ENCODE data around the gene NAAA. TPM values are rescaled to one million over a fixed set of nuclear protein-coding genes. Genes with fewer than 3 reads are reported as not detected.
"Not testable (repeated sequence)": the region's sequence is repeated elsewhere in the genome, so short reads cannot be mapped to it uniquely, and the experiment has no call there.

The NAAA gene
- total RNA-seq, 6 experiments from 2014 or later = 24.2 to 80.7 (median 41.9) TPM

GRCh38 chr4:75976177-75976576 lies 35.4 kb upstream of the NAAA start:
- no peak for ATAC-seq
- TF ChIP-seq, protein P1, sequence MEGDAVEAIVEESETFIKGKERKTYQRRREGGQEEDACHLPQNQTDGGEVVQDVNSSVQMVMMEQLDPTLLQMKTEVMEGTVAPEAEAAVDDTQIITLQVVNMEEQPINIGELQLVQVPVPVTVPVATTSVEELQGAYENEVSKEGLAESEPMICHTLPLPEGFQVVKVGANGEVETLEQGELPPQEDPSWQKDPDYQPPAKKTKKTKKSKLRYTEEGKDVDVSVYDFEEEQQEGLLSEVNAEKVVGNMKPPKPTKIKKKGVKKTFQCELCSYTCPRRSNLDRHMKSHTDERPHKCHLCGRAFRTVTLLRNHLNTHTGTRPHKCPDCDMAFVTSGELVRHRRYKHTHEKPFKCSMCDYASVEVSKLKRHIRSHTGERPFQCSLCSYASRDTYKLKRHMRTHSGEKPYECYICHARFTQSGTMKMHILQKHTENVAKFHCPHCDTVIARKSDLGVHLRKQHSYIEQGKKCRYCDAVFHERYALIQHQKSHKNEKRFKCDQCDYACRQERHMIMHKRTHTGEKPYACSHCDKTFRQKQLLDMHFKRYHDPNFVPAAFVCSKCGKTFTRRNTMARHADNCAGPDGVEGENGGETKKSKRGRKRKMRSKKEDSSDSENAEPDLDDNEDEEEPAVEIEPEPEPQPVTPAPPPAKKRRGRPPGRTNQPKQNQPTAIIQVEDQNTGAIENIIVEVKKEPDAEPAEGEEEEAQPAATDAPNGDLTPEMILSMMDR (IDR thresholded peaks at IDR 0.05) = no peak
- Histone ChIP-seq H3K36me3 (peaks cover 0 to 76% (median 37%) of the 10 kb centered on the region in 4 donors), H3K4me3 (no peak overlapping the region), H3K4me1 (no peaks in the 10 kb centered on the region), H3K9me3 (no peaks in the 10 kb centered on the region), H3K27ac (no peak overlapping the region), H3K27me3 (no peaks in the 10 kb centered on the region)
- intact Hi-C loops (cut with DNase I) = no loop called here
- DNase-seq = no peak
- WGBS (ENCODE audit: insufficient coverage, low coverage, low lambda C conversion rate, missing lambda C conversion rate) = 97% methylated on average over 2 of the region's 2 CpGs

- H3K4me1 ChIP-seq = no peaks in the 10 kb centered on the region
- intact Hi-C loops (cut with DNase I) = no loop called here
- no peaks in the 10 kb centered on the region for H3K27me3 ChIP-seq
- no peaks in the 10 kb centered on the region for H3K9me3 ChIP-seq
- no peak for TF ChIP-seq POLR2A (IDR thresholded peaks at IDR 0.05)
- TF ChIP-seq, protein P1 (IDR thresholded peaks at IDR 0.05) = no peak
- DNase-seq (no peak), ATAC-seq (no peak)
- no peak overlapping the region for H3K27ac ChIP-seq
- H3K36me3 ChIP-seq = peaks cover 6 to 84% (median 44%) of the 10 kb centered on the region in 4 donors
- no peak overlapping the region for H3K4me3 ChIP-seq
Observed at GRCh38 chr4:75973766-75974165, 33.0 kb upstream of the NAAA start.

GRCh38 chr4:75968084-75968483 lies 27.3 kb upstream of the NAAA start:
- Histone ChIP-seq H3K36me3 (peaks cover 10 to 80% (median 34%) of the 10 kb centered on the region in 4 donors), H3K4me1 (no peaks in the 10 kb centered on the region), H3K27me3 (no peaks in the 10 kb centered on the region), H3K27ac (no peak overlapping the region), H3K9me3 (no peaks in the 10 kb centered on the region), H3K4me3 (no peak overlapping the region)
- TF ChIP-seq, protein P1 (IDR thresholded peaks at IDR 0.05) = no peak
- no peak for TF ChIP-seq POLR2A (IDR thresholded peaks at IDR 0.05)
- ATAC-seq (peak in 2 of 4 donors; percentile 28 to 44), DNase-seq (no peak)
- intact Hi-C loops (cut with DNase I) = no loop called here
- 39% methylated on average over 3 of the region's 3 CpGs for WGBS (ENCODE audit: insufficient coverage, low coverage, low lambda C conversion rate, missing lambda C conversion rate)

GRCh38 chr4:75963558-75963957 lies 22.7 kb upstream of the NAAA start:
- H3K27ac ChIP-seq = no peak overlapping the region
- ATAC-seq (no peak), DNase-seq (no peak)
- 0% methylated on average over 1 of the region's 2 CpGs for WGBS (ENCODE audit: insufficient coverage, low coverage, low lambda C conversion rate, missing lambda C conversion rate)
- intact Hi-C loops (cut with DNase I) = no loop called here
- peaks cover 4 to 69% (median 32%) of the 10 kb centered on the region in 4 donors for H3K36me3 ChIP-seq
- TF ChIP-seq, protein P1 (IDR thresholded peaks at IDR 0.05) = no peak
- TF ChIP-seq POLR2A (IDR thresholded peaks at IDR 0.05) = no peak
- no peaks in the 10 kb centered on the region for H3K27me3 ChIP-seq
- H3K4me1 ChIP-seq = no peaks in the 10 kb centered on the region
- H3K4me3 ChIP-seq = no peak overlapping the region
- no peaks in the 10 kb centered on the region for H3K9me3 ChIP-seq

DNA sequence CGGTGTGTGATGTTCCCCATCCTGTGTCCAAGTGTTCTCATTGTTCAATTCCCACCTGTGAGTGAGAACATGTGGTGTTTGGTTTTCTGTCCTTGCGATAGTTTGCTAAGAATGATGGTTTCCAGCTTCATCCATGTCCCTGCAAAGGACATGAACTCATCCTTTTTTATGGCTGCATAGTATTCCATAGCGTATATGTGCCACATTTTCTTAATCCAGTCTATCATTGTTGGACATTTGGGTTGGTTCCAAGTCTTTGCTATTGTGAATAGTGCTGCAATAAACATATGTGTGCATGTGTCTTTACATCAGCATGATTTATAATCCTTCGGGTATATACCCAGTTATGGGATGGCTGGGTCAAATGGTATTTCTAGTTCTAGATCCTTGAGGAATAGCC lies 21.3 kb upstream of the NAAA start:
- H3K4me3 ChIP-seq; DNase-seq; ATAC-seq; H3K4me1 ChIP-seq; H3K9me3 ChIP-seq; H3K27me3 ChIP-seq; H3K27ac ChIP-seq; intact Hi-C loops (cut with DNase I): not testable (repeated sequence)
- 89% methylated on average over 3 of the region's 4 CpGs for WGBS (ENCODE audit: insufficient coverage, low coverage, low lambda C conversion rate, missing lambda C conversion rate)
- H3K36me3 ChIP-seq = peaks cover 4 to 75% (median 38%) of the 10 kb centered on the region in 4 donors

DNA sequence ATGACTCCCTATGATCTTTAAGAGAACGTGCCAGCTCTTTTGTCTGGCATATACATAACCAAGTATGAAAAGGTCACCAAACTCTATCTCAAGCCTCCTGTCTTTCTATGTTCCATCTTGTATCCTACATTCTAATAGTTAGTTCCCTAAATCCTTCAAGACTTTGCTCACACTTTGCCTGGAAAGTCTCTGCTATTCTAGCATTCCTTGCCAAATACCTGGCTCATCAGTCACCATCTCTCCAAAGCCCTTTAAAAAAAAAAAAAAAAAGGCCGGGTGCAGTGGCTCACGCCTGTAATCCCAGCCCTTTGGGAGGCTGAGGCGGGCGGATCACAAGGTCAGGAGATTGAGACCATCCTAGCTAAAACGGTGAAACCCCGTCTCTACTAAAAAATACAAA lies 17.7 kb upstream of the NAAA start:
- H3K36me3 ChIP-seq = peaks cover 0 to 73% (median 42%) of the 10 kb centered on the region in 4 donors
- DNase-seq; H3K4me1 ChIP-seq; H3K27me3 ChIP-seq; intact Hi-C loops (cut with DNase I); H3K27ac ChIP-seq; H3K9me3 ChIP-seq; ATAC-seq; H3K4me3 ChIP-seq: not testable (repeated sequence)
- 94% methylated on average over 6 of the region's 7 CpGs for WGBS (ENCODE audit: insufficient coverage, low coverage, low lambda C conversion rate, missing lambda C conversion rate)

DNA sequence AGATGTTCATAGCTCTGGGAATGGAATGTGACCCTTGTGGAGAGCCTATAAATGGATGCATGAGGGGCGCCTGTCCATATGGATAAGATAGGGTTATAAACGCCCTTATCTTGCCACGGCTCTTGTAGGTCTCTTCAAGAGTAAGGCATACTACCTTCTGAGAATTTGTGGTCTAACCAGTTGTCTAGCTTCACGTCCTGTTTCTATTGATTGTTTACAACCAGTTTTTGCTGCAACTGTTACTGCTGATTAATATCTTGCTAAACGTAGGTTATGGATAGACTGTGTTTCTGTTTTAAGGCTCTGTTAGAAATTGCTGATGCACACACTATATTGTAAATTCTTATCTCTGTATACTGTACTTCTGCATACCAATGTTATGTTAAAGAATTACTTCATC lies 14.0 kb upstream of the NAAA start:
- peaks cover 0 to 77% (median 42%) of the 10 kb centered on the region in 4 donors for H3K36me3 ChIP-seq
- WGBS (ENCODE audit: insufficient coverage, low coverage, low lambda C conversion rate, missing lambda C conversion rate) = 73% methylated on average over 2 of the region's 5 CpGs
- H3K4me3 ChIP-seq; H3K4me1 ChIP-seq; H3K9me3 ChIP-seq; DNase-seq; ATAC-seq; intact Hi-C loops (cut with DNase I); H3K27ac ChIP-seq; H3K27me3 ChIP-seq: not testable (repeated sequence)

All from right lobe of liver (tissue), 6 donors.